Peyer's patch (tissue), 4 donors: ENCODE measurements around the gene TSTD2. TPM values are rescaled to one million over a fixed set of nuclear protein-coding genes. Genes with fewer than 3 reads are reported as not detected.

ENCODE experiments used
- DNase-seq, 3 donors: peaks; one replicate each; pipeline ENCODE4 v3.0.0-alpha.2; 2017 to 2019
- H3K27ac ChIP-seq, 4 donors: fragments of 200-600 bp; sonication (generic); one replicate each; pipeline ENCODE4 v1.5.1; 2016 to 2019
- H3K27me3 ChIP-seq, 2 donors: fragments of 200-600 bp; sonication (generic); one replicate each; pipeline ENCODE4 v1.5.1; 2019
- H3K36me3 ChIP-seq, 3 donors: fragments of 200-600 bp; sonication (generic); one replicate each; pipeline ENCODE4 v1.5.1; 2016 to 2019
- H3K4me1 ChIP-seq, 4 donors: fragments of 200-600 bp; sonication (generic); one replicate each; pipeline ENCODE4 v1.5.1; 2016 to 2019
- H3K4me3 ChIP-seq, 4 donors: fragments of 200-600 bp; sonication (generic); 1 replicate in 3 of 4; 2 replicates in 1 of 4; pipeline ENCODE4 v1.5.1; 2016 to 2019; ENCODE audit warnings: mild to moderate bottlenecking in 1 of 4
- H3K9me3 ChIP-seq, 4 donors: fragments of 200-600 bp; sonication (generic); one replicate each; pipeline ENCODE4 v1.5.1; 2016 to 2019; ENCODE audit warnings: mild to moderate bottlenecking in 1 of 4
- CTCF ChIP-seq, 6 experiments: fragments of 450-650 bp in 4 of 6; fragments of 200-600 bp in 2 of 6; sonication (generic) in 1 of 6; IDR thresholded peaks; one replicate each; pipeline ENCODE4 v1.5.1; 2017 to 2019; ENCODE audit warnings: antibody characterized with exemption in 6 of 6, mild to moderate bottlenecking in 3 of 6, moderate library complexity in 1 of 6
- POLR2A ChIP-seq, 2 donors: fragments of 450-650 bp; IDR thresholded peaks; one replicate each; pipeline ENCODE4 v1.5.1; 2017; ENCODE audit warnings: antibody characterized with exemption in 2 of 2, mild to moderate bottlenecking in 2 of 2, moderate library complexity in 2 of 2
- total RNA-seq, 4 donors: library from RNA; depleted of rRNA; stranded (reverse); fragments of >200 nt; gene quantifications; one replicate each; pipeline ENCODE4 v1.1.0, GENCODE V29; 2016

TSTD2 gene
- total RNA-seq, 4 donors from 2014 or later, result 17.2 to 32.2 (median 21.8) TPM

GRCh38 chr9:97632248-97632984, 752 bp downstream of the TSTD2 start:
- peaks cover 0 to 38% (median 0%) of the 10 kb centered on the region in 4 donors for H3K4me1 ChIP-seq
- TF ChIP-seq CTCF (IDR thresholded peaks at IDR 0.05), result no peak
- no peak for TF ChIP-seq POLR2A (IDR thresholded peaks at IDR 0.05)

GRCh38 chr9:97630591-97630990, 2.6 kb downstream of the TSTD2 start:
- H3K4me1 ChIP-seq, result peaks cover 0 to 23% (median 0%) of the 10 kb centered on the region in 4 donors
- H3K36me3 ChIP-seq, result peaks cover 0 to 3% (median 0%) of the 10 kb centered on the region in 3 donors
- H3K9me3 ChIP-seq, result no peaks in the 10 kb centered on the region
- TF ChIP-seq CTCF (IDR thresholded peaks at IDR 0.05), result no peak
- no peak overlapping the region for H3K27ac ChIP-seq
- no peaks in the 10 kb centered on the region for H3K27me3 ChIP-seq
- H3K4me3 ChIP-seq, result no peak overlapping the region
- no peak for DNase-seq

More at GRCh38 chr9:97632248-97632984, 752 bp downstream of the TSTD2 start:
- peak; percentile 23 to 65 (median 63) for DNase-seq
- no peaks in the 10 kb centered on the region for H3K9me3 ChIP-seq
- peak overlapping the region; percentile 61 to 97 (median 84) for H3K4me3 ChIP-seq
- H3K27me3 ChIP-seq, result no peaks in the 10 kb centered on the region
- H3K36me3 ChIP-seq, result no peaks in the 10 kb centered on the region
- H3K27ac ChIP-seq, result peak overlapping the region; percentile 93 to 99 (median 94)

- TF ChIP-seq CTCF (IDR thresholded peaks at IDR 0.05) (no peak), POLR2A (IDR thresholded peaks at IDR 0.05) (no peak)
- Histone ChIP-seq H3K27ac (no peak overlapping the region), H3K4me1 (peaks cover 0 to 12% (median 0%) of the 10 kb centered on the region in 4 donors), H3K27me3 (no peaks in the 10 kb centered on the region), H3K9me3 (no peaks in the 10 kb centered on the region), H3K36me3 (peaks cover 0 to 11% (median 0%) of the 10 kb centered on the region in 3 donors), H3K4me3 (no peak overlapping the region)
- no peak for DNase-seq
Measured at GRCh38 chr9:97629156-97629555, 4.0 kb downstream of the TSTD2 start.

- H3K27me3 ChIP-seq, result no peaks in the 10 kb centered on the region
- no peak for DNase-seq
- no peaks in the 10 kb centered on the region for H3K9me3 ChIP-seq
- peaks cover 0 to 11% (median 0%) of the 10 kb centered on the region in 3 donors for H3K36me3 ChIP-seq
- H3K4me1 ChIP-seq, result peaks cover 0 to 12% (median 0%) of the 10 kb centered on the region in 4 donors
- no peak for TF ChIP-seq CTCF (IDR thresholded peaks at IDR 0.05)
- TF ChIP-seq POLR2A (IDR thresholded peaks at IDR 0.05), result no peak
- H3K27ac ChIP-seq, result no peak overlapping the region
- no peak overlapping the region for H3K4me3 ChIP-seq
Measured at GRCh38 chr9:97628668-97629067, 4.5 kb downstream of the TSTD2 start.

GRCh38 chr9:97627624-97628023, 5.5 kb downstream of the TSTD2 start:
- H3K9me3 ChIP-seq, result no peaks in the 10 kb centered on the region
- DNase-seq, result no peak
- no peaks in the 10 kb centered on the region for H3K27me3 ChIP-seq
- no peak overlapping the region for H3K4me3 ChIP-seq
- TF ChIP-seq POLR2A (IDR thresholded peaks at IDR 0.05) (no peak), CTCF (IDR thresholded peaks at IDR 0.05) (no peak)
- peak overlapping the region in 2 of 4 donors; percentile 2 to 40 for H3K27ac ChIP-seq
- H3K4me1 ChIP-seq, result peaks cover 0 to 12% (median 0%) of the 10 kb centered on the region in 4 donors
- peaks cover 0 to 16% (median 0%) of the 10 kb centered on the region in 3 donors for H3K36me3 ChIP-seq
